ENCODE data around the gene TMTC2.

DNA sequence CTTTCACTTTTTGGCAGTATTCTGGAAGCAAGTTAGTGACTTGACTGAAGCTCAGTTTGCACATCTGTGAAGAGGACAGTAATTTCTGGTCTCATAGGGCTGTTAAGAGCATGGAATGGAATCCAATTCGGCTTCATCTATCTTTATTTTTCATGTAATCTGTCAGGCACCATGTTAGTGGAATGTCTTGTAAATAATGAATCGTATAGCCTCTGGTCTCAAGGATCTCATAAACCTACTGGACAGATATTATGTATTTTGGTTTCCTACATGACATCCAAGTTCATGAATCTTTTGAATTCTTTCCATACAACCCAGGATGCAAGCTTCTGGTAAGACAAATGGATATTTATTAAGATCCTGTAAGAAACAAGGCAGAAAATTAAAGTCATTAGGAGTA lies 24.0 kb downstream of the TMTC2 start:
- no peak for TF ChIP-seq EZH2 (IDR thresholded peaks at IDR 0.05; ENCODE audit: borderline replicate concordance, low read length)
- TF ChIP-seq, protein P1, sequence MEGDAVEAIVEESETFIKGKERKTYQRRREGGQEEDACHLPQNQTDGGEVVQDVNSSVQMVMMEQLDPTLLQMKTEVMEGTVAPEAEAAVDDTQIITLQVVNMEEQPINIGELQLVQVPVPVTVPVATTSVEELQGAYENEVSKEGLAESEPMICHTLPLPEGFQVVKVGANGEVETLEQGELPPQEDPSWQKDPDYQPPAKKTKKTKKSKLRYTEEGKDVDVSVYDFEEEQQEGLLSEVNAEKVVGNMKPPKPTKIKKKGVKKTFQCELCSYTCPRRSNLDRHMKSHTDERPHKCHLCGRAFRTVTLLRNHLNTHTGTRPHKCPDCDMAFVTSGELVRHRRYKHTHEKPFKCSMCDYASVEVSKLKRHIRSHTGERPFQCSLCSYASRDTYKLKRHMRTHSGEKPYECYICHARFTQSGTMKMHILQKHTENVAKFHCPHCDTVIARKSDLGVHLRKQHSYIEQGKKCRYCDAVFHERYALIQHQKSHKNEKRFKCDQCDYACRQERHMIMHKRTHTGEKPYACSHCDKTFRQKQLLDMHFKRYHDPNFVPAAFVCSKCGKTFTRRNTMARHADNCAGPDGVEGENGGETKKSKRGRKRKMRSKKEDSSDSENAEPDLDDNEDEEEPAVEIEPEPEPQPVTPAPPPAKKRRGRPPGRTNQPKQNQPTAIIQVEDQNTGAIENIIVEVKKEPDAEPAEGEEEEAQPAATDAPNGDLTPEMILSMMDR (IDR thresholded peaks at IDR 0.05; ENCODE audit: low read length), result no peak
